Measurements from ENCODE around the gene B4GALT3.
A peak's percentile ranks its signal among the peaks of the same experiment; 100 is the strongest.

Gene B4GALT3

DNA sequence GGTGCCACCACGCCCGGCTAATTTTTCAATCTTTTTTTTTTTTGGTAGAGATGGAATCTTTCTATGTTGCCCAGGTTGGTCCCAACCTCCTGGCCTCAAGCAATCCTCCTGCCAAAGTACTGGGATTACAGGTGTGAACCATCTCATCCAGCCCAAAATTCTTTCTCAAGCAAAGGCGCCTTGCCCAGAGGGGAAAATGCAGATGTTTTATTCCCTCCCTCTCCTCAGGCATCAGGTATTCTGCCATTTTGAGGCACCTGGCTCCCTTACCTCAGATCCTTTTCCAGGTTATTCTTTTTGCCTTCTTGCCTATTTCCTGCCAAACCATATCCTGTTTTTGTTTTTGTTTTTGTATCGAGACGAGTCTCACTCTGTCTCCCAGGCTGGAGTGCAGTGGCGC lies 11.1 kb upstream of the B4GALT3 start:
- no peak for DNase-seq (ENCODE audit: low read depth, low spot score)

DNA sequence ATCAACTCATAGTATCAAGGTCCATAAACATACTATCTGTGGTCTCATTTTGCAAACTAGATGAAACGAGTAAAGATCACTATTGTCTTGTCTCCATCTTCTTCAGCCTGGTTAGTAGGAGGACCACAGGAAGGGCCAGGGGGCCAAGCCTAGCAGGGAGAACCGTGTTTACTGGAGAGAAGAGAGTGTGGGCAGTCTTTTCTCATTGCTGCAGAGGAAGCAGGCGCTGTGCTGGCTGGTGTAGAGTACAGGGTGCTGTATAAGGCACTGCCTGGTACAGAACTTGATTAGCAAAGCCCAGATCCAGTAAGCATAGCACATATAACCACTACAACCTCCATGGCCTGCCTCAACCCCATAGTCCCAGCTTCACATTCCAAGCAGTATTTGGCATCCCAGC lies 10.0 kb upstream of the B4GALT3 start:
- no peak for DNase-seq (ENCODE audit: low read depth, low spot score)

DNA sequence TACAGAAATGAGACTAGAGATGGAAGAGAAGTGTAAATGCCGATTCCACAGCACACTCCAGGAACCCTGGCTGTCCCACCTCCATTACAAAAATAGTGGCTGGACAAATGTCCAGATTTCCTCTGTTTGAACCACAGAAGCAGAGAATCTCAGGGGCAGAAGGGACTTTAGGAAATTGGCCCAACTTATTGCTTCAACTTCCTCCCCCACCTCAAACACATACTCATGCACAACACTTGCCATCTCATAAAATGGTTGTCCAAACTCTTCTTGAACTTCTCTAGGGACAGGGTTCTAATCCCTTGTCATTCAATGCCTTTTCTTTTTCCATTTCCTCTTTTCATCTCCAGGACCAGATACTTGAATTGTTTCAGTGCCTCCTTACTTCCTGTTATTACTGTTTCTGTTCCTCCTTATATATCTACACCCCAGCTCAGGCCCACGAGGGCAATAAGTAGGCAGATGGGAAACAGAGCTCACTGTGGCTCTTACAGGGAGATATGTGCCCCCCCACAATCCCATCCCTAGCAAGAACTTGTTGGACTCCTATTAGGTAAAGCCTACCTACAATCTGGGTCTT lies 8.5 kb upstream of the B4GALT3 start:
- no peak for DNase-seq (ENCODE audit: low read depth, low spot score)

DNA sequence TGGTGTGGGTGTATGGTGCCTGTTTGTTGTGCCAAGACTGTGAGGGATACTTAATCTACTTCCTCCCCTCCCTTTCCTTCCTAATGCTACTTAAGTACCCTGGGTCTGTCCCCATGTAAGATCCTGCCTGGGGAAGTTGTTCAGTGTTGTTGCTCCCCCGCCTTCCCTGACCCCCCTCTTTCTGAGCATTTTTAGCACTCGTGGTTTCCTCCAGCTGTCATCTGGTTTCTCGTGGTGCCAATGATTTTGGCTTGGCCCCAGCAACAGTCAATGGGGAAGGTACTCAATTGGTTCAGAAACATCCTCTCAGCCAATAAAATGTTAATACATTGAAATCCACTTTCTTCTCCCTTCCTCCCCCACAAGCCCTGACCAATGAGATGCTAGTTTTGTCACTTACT lies 8.0 kb upstream of the B4GALT3 start:
- no peak for DNase-seq (ENCODE audit: low read depth, low spot score)

DNA sequence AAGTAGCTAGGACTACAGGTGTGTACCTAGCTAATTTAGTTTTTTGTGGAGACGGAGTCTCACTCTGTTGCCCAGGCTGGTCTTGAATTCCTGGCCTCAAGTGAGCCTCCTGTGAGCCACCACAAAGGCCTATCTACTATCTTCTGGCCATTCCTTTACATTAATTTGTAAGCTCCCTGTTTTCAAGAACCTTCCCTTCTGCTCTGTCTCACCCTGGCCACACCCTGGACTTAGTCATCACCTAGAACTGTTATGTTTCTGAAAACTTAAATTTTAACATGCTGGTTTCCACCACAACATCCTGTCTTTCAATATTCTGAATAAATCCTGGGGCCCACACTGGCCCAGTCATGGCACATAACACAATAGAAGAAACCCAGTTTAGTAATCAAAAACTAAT lies 4.9 kb upstream of the B4GALT3 start:
- no peak for DNase-seq (ENCODE audit: low read depth, low spot score)

DNA sequence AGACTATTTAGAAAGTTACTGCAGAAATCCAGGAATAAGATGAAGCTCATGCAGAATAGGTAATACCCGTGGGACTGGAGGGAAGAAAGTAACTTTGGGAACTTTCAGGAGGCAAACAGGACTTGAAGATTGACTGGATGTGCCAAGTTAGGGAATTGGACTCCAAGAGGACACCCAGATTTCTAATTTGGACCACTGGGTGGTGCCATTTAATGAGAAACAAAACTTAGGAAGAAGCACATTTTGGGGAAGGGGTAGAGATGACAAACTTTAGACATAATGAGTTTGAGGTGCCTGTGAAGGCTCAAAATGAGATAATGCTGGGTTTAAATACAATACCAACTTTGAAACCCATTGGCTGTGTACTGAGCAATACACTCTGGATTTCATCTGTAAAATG lies 3.3 kb upstream of the B4GALT3 start:
- DNase-seq (ENCODE audit: low read depth, low spot score): no peak

DNA sequence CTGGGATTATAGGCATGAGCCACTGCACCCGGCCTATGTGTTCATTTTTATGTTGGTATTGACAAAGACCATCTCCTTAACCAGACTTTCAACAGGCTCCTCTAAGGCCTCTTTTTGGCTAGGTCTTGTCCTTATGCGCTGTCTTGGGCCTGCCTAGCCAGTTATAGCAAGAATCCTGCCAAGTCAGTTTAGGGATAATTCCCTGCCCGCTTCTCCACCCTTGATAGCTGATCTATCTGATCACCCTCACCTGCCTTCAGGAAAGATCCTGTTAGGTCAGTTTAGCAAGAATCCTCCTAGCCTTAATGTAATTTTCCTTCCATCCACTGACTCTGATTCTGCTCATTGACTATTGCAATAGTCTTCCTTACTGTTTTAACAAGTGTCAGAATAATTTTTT lies 2.4 kb upstream of the B4GALT3 start:
- DNase-seq (ENCODE audit: low read depth, low spot score): no peak

DNA sequence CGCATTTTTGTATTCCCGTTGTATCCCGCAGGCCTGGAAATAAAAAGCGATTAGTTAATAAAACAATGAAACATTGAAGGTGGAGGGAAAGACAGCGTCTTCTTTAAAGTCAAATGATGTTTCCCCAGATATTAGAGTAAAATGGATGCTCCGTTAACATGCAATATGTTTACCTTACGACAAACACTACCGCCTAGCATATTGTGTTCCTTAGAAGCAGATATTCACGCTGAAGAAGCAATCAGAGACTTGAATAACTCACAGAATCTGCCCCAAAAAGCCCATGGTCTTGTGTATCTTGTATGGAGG lies 583 bp upstream of the B4GALT3 start:
- DNase-seq (ENCODE audit: low read depth, low spot score): no peak

DNA sequence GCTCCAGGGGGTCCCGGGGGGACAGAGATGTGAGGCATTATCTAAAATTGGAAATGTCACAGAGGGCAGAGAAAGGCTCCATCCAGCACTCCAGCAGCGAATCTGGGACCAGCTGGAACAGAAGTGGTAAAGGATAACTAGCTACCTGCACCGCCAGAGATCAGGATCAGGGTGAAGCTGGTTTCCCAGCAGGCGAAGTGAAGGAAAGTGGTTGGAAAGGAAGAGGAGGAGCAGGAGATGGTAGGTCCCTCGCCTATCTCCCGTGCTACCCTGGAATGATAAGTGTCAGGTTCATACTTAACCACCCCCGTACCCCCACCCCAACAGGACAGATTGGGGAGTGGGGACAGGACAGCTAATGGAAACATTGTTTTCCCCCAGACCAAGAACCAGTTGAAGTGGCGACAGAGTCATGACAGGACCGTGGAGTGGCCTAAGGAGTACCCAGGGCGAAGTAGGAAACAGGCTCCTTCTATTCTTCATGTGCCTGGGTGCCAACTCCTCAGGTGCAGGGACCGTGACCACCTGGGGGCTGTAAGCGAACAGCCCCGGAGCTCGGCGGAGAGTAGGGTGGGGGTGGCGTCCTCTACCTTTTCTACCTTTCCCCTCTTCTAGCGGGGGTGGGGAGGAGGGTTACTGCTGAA lies 717 bp downstream of the B4GALT3 start:
- no peak for DNase-seq (ENCODE audit: low read depth, low spot score)

DNA sequence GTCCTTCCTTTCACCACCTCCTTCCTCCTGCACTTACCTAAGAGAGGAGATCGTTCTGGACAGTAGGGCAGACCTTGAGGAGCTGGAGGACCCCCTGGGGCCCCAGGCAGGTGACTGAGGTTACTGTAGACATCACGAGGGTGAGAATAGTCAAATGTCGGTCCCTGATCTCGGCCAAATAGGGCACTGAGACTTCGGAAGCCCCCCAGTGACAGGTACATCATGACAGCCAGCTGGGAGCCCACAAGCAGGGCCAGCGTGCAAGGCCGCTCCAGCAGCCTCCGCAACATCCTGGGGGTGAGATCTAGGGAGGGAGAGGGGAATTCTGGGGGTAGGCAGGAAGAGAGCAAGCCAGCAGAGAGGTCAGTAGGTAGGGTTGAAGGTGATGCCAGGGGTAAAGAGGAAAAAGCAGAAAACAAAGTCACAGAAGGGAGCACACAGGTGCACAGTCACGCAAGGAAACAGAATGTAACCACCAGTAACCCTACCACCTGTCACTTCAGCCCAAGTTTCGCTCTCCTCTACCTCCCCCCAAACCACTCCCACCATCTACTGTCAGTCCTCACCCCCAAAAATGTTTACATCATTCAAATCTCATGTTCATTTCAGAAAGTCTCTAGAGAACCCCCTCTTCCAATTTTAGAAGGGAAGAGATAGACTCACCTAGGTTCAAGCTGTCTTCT lies 1.4 kb downstream of the B4GALT3 start:
- no peak for DNase-seq (ENCODE audit: low read depth, low spot score)

DNA sequence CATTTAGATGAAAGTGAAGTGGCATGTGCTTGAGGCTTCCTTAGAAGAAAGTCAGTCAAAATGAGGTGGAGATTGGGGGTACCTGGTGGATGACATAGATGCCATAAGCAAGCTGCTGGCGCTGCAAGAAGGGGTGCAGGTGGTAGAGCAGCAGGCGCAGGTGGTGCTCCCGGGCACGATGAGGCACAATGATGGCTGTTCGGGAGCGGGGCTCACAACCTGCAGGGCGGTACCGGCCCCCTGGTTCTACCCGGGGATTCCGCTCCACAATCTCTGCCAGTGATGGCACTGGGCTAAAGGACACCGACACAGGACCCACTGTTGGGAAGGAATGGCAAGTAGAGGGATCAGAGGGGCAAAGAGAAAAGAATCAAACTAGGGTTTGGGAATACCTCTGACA lies 2.4 kb downstream of the B4GALT3 start:
- no peak for DNase-seq (ENCODE audit: low read depth, low spot score)

DNA sequence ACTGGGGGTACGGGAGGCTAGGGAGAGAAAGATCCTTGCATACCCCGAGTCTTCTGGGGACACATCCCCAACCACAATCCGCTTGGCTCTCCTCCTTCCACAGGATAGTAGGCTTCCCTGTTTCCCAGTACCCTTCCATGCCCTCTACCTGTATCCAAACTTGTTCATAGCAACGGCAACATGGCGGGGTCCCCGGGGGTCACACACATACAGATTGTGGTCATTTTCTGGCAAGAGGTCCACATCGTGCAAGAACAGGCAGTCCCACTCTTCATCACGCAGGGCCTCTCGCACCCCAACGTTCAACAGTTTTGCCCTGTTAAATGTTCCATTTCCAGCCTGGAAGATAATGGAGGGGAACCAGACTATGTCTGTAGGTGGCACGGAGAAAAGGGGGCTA lies 3.6 kb downstream of the B4GALT3 start:
- no peak for DNase-seq (ENCODE audit: low read depth, low spot score)

DNA sequence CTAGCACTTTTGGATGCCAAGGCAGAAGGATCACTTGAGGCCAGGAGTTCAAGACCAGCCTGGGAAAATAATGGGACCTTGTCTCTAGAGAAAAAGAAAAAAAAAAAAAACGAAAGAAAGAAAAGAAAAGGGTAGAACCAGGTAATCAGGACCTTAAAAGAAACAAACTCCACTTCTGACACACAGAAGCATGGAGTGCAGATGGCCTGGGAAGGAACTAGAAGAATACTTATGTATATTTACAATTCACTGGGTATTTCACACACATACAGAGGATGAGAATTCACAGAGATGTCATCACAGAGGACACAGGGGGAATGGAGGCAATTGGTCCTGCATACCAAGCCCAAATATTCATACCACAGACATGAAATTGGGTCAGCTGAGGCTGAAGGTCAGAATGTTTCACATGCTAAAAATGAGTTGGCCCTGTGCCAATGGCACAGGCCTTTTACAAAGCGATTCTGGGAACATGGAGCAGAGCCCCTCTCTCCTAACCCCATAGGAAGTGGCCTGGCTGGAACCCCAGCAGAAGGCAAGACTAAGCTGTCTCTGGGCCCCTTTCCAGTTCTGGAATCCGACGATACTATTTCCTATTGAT lies 4.4 kb downstream of the B4GALT3 start:
- DNase-seq (ENCODE audit: low read depth, low spot score): no peak

DNA sequence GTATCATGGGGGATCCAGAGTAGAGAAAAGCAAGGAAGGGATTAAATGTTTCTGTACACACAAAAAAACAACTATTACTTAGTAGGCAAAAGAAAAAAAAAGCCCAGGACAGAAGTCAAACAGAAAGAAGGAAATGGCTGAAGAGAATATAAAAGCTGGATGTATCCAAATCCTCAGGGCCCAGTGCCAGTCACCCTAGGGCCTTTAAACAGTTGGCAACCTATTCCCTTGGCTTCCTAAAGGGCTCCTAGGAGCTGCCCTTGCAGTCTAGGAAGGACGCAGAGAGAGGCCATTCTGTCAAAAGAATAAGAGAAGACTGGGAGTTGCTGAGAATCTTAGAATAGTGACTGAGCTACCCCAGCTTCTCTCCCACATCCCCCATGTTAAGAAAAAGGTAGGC lies 5.0 kb downstream of the B4GALT3 start:
- DNase-seq (ENCODE audit: low read depth, low spot score): no peak

DNA sequence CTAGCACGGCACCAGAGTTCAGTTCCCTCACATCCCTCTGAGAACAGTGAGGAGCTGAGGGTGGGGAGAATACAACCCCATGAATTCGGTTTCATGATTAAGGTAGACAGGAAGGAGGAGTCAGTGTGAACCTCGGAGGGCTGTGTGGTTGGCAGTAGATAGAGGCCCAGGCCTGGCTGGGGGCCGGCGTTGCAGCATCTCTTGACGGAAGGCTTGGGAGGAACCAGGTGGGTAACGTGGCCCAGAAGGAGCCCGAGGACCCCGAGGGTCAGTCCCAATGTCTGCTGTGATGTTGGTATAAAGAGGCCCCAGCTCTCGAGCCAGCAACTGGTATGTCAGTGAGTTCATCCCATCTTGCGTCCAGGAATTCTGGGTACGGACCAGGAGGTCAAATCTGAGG lies 5.6 kb downstream of the B4GALT3 start:
- DNase-seq (ENCODE audit: low read depth, low spot score): no peak

DNA sequence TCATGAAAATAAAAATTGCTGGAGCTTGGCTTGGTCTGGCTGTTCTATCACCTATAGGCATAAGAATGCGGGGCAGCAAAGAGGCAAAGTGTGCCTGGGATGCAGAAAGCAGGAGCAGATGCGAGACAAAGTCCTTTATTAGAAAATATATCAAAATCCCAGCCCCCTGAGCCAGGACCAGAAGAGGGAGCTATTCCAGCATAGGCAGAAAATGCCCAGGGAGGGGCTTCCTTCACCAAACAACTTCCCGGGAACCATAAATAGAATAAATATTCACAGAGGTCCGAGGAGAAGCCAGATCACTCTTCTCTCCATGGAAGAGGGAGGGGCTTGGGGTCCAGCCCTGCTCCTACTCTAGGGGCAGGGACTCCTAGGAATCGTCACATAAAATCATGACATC lies 6.1 kb downstream of the B4GALT3 start:
- DNase-seq (ENCODE audit: low read depth, low spot score): no peak

DNA sequence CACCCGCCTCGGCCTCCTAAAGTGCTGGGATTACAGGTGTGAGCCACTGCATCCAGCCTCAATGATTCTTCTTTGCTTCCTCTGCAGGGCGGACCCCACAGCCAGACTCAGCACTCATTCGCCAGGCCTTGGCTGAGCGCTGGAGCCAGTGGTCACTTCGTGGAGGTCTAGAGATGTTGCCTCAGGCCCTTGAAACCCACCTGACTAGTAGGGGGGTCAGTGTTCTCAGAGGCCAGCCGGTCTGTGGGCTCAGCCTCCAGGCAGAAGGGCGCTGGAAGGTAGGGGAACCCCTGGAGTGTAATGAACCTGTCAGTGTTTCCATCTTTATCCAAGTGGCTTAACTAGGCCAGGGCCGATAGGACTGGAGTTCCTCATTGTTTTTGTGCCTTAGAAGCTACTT lies 8.4 kb downstream of the B4GALT3 start:
- DNase-seq (ENCODE audit: low read depth, low spot score): no peak

DNA sequence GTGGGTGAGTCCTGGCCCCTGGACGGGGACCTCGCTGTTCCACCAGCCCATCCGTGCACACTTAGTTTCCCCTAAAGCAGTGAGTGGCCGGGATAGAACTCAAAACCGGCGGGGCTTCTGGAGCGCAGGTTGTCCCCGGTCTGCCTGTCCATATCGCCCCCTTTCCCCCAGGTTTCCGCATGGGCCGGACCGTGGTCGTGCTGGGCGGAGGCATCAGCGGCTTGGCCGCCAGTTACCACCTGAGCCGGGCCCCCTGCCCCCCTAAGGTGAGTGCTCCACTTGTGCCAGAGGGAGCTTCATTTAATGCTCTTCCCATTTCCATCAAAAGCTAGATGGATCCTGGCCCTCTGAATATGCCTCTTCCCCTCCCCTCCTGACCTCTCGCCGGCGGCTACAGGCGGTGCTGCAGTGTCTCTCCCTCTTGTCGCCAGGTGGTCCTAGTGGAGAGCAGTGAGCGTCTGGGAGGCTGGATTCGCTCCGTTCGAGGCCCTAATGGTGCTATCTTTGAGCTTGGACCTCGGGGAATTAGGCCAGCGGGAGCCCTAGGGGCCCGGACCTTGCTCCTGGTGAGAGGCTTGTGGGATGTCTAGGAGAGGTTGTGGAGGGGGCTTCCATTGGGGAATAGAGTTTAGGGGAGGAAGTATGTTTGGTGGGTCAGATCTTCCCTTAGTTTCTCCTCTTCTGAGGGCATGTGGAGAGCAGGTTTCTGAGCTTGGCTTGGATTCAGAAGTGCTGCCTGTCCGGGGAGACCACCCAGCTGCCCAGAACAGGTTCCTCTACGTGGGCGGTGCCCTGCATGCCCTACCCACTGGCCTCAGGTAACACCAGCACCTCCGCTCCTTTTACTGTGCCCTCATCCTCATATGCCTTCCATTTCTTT lies 10.4 kb downstream of the B4GALT3 start:
- DNase-seq (ENCODE audit: low read depth, low spot score): no peak

DNA sequence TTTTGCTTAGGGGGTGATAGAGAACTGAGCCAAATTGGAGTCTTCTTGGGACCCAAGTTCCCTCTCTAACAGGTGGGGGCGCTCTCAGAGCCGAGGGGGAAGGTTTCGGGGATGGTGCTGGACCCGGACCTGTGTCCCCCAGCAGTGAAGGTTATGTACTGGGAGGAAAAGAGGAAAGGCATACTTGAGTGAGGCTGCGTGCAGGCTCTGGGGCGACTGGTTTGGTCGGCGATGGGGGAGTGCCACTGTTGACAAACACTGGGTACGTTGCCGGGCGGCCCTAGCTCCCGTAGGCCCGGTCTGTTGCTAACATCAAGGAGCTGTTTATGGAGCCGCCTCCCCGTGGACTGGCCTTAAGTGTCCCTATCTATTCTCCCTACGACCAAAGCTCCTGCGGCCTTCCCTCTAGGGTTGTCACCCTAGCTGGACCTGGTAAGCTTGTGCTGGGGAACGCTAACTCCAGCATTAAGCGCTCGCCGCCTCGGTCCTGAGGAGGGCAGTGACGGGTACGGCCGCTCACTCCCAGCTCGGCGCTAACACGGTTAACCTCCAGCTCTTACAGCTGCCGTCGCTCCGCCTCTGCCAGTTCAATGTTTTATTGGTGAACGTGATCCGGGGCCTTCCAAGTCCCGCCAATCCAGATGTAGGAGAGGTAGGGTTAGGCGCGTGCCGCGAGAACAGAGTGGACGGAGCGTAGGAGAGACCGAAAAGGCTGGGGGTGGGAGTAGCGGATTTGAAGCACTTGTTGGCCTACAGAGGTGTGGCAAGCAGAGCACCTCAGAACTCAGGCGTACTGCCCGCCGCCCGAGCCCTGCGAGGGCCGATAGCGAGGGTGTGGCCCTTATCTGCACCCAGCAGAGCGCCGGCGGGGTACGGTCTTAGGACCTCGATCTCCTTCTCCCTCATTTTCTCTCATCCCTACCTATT lies 11.3 kb downstream of the B4GALT3 start, which contains the start of gene PPOX:
PPOX (plus strand) TSS at position 685 of the 927 bp plus-strand sequence. CDS start 422 bp downstream, outside the sequence.
- DNase-seq (ENCODE audit: low read depth, low spot score): peak; percentile 95

DNA sequence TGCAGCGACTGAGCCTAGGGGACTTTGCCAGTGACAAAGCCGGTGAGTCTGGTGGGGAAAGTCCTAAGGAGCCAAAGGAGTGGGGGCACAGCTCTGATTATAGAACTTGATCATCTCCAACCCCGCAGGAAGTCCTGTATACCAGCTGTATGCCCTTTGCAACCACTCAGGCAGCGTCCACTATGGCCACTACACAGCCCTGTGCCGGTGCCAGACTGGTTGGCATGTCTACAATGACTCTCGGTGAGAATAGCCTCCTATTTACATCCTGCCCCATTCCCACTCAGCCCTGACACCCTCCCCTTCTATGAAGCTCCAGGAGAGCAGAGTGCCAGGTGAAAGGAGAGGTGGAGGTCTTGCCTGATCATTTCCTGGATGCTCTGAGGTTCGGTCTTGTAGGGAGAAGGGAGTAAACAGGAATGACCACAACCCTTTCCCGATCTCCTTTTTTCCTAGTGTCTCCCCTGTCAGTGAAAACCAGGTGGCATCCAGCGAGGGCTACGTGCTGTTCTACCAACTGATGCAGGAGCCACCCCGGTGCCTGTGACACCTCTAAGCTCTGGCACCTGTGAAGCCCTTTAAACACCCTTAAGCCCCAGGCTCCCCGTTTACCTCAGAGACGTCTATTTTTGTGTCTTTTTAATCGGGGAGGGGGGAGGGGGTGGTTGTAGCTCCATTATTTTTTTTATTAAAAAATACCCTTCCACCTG lies 12.3 kb downstream of the B4GALT3 start:
- DNase-seq (ENCODE audit: low read depth, low spot score): no peak

All from smooth muscle cell of the brain vasculature (primary cell).